ENCODE results near the gene XRCC5. TPM values are rescaled to one million over a fixed set of nuclear protein-coding genes. Genes with fewer than 3 reads are reported as not detected.
"Not testable (repeated sequence)": the region's sequence is repeated elsewhere in the genome, so short reads cannot be mapped to it uniquely, and the experiment has no call there.

The XRCC5 gene
- total RNA-seq, 4 donors from 2014 or later: 61.2 to 320 (median 168) TPM

DNA sequence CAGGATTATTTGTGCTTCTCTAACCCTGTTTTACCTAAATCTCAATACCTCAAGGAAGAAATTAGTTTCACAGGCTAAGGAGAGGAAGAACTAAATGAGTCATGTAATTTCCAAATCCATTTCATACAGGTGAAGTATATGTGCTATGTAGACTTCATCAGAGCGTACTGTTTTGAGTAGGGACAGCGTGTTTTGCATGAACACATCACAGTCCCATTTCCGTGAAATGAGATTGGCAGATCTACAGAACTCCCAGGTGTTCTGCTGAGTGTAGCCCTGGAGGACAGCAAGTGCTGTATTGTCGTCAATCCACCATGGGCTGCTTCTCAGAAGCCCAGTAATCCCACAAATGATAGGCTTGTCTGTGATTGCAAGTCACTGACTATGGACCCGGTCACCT, 97.7 kb downstream of the XRCC5 start:
- Histone ChIP-seq H3K4me3 (no peak overlapping the region), H3K9me3 (no peaks in the 10 kb centered on the region), H3K27me3 (no peaks in the 10 kb centered on the region), H3K36me3 (no peaks in the 10 kb centered on the region), H3K27ac (no peak overlapping the region), H3K4me1 (no peaks in the 10 kb centered on the region)
- TF ChIP-seq, protein P1, sequence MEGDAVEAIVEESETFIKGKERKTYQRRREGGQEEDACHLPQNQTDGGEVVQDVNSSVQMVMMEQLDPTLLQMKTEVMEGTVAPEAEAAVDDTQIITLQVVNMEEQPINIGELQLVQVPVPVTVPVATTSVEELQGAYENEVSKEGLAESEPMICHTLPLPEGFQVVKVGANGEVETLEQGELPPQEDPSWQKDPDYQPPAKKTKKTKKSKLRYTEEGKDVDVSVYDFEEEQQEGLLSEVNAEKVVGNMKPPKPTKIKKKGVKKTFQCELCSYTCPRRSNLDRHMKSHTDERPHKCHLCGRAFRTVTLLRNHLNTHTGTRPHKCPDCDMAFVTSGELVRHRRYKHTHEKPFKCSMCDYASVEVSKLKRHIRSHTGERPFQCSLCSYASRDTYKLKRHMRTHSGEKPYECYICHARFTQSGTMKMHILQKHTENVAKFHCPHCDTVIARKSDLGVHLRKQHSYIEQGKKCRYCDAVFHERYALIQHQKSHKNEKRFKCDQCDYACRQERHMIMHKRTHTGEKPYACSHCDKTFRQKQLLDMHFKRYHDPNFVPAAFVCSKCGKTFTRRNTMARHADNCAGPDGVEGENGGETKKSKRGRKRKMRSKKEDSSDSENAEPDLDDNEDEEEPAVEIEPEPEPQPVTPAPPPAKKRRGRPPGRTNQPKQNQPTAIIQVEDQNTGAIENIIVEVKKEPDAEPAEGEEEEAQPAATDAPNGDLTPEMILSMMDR (IDR thresholded peaks at IDR 0.05): no peak
- no peak for DNase-seq
- intact Hi-C loops (cut with DNase I; ENCODE audit: low total_unique reads): no loop called here

DNA sequence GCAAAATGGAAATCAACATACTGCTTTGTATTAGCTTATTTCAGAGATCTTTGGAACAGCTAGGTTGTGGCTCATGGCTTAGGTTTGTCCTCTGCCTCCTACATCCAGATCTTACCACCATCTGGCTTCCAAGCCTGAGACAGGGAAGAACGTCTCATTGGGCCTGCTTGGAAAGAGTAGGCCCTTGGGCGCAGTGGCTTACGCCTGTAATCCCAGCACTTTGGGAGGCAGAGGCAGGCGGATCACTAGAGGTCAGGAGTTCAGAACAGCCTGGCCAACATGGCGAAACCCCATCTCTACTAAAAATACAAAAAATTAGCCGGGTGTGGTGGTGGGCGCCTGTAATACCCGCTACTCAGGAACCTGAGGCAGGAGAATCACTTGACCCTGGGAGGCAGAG, 99.5 kb downstream of the XRCC5 start:
- H3K27me3 ChIP-seq; intact Hi-C loops (cut with DNase I; ENCODE audit: low total_unique reads); DNase-seq; H3K4me3 ChIP-seq; H3K4me1 ChIP-seq; H3K27ac ChIP-seq; H3K36me3 ChIP-seq; H3K9me3 ChIP-seq: not testable (repeated sequence)

DNA sequence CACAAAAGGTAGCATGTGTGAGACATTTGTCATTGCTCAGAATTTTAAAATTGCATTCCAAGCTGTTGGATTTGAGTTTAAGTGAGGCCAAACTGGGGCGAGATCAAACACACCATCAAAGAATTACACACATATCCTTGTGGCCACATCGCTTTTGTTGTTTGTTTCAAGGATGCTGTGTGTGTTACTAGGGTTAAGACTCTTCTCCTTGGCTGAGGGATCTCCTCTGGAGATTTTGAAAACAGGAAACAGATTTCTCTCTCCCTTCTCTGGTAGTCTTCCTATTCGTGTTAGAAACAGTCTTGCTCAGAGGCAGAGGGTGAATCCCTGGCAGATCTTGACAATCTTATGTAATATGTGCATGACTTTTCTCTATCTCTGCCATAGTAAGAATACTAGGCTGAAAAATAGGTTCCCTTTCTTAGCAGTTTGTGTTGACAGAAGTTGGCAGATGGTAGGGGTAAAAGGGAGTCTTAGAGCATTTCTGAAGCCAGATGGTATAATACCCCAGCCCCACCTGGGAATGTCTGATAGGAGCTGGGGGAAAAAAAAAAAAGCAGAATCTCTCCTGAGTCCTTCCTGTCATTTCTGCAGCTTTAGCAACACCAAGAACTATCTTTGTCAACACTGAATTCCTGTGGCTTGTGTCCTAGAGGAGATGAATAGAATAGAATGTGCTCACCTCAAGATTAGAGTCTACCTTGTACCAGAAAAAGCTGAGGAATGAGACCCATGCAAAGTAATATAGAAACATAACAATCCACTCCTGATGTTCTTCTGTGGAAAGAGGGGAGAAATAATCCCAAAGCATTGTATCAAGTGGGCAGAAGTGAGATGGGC, 101.8 kb downstream of the XRCC5 start:
- Histone ChIP-seq H3K36me3 (no peaks in the 10 kb centered on the region), H3K27me3 (no peaks in the 10 kb centered on the region), H3K4me1 (no peaks in the 10 kb centered on the region), H3K4me3 (no peak overlapping the region), H3K27ac (no peak overlapping the region), H3K9me3 (no peaks in the 10 kb centered on the region)
- intact Hi-C loops (cut with DNase I; ENCODE audit: low total_unique reads): no loop called here
- no peak for TF ChIP-seq POLR2A (IDR thresholded peaks at IDR 0.05)
- TF ChIP-seq, protein P1 (IDR thresholded peaks at IDR 0.05): no peak
- no peak for DNase-seq

DNA sequence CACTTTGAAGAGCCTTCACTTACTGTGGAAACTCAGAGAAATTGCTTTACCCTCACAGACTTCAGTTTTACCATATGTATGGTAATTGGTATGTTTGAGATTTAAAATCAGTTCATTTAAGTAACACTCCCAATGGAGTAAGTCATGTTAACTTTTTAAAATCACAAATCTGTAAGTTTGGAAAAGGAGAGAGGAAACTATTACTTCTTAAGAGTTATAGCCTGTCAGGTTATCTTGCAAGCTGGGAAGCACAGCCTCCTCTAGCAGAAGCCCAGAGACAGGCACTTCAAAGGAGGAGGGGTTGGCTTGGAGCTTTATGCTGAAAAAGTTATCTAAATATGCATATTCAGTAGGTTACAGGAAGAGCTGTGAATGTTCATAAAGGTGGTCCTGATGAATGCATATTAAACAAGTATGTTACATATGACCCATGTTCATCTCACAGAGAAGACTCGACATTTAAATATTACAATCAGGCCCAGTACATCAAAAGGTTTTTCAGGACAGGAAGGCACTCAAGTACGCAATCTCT, 102.5 kb downstream of the XRCC5 start:
- Histone ChIP-seq H3K27me3 (no peaks in the 10 kb centered on the region), H3K4me1 (no peaks in the 10 kb centered on the region), H3K9me3 (no peaks in the 10 kb centered on the region), H3K27ac (no peak overlapping the region), H3K36me3 (no peaks in the 10 kb centered on the region), H3K4me3 (no peak overlapping the region)
- intact Hi-C loops (cut with DNase I; ENCODE audit: low total_unique reads): no loop called here
- TF ChIP-seq, protein P1 (IDR thresholded peaks at IDR 0.05): no peak
- TF ChIP-seq POLR2A (IDR thresholded peaks at IDR 0.05): no peak
- DNase-seq: no peak

DNA sequence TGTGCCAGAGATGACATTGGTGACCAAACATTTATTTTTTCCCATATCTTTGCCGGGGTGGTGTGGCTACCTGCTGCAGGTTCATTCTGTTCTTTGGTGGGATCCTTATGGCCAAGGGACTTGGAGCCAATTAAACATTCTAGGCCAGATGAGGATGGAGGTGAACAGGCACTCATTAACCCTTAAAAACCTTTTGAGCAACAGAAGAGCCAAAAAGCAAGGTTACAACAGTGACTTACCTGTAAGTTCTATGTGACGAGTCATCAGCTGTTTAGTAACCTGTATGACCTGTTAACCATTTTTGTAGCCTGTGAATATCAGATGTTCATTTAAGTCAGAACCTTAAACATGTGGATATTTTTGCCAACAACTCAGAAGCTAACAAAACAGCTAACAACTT, 105.6 kb downstream of the XRCC5 start:
- intact Hi-C loops (cut with DNase I; ENCODE audit: low total_unique reads): no loop called here
- Histone ChIP-seq H3K36me3 (no peaks in the 10 kb centered on the region), H3K4me3 (no peak overlapping the region), H3K27ac (no peak overlapping the region), H3K27me3 (no peaks in the 10 kb centered on the region), H3K9me3 (no peaks in the 10 kb centered on the region), H3K4me1 (no peaks in the 10 kb centered on the region)
- TF ChIP-seq, protein P1 (IDR thresholded peaks at IDR 0.05): no peak
- no peak for TF ChIP-seq POLR2A (IDR thresholded peaks at IDR 0.05)
- no peak for DNase-seq
